Nephron progenitor cell (in vitro differentiated cells): Measurements from ENCODE around the gene OXGR1.
"Not testable (repeated sequence)": the region's sequence is repeated elsewhere in the genome, so short reads cannot be mapped to it uniquely, and the experiment has no call there.

Experiments
- DNase-seq: peaks from one replicate; pipeline ENCODE4 v3.0.0; 2021
- H3K27ac Mint-ChIP-seq: 2 replicates; pipeline ENCODE4 v1.8.0; 2021; ENCODE audit warnings: mild to moderate bottlenecking, moderate library complexity, mixed read lengths
- H3K27me3 Mint-ChIP-seq: 2 replicates; pipeline ENCODE4 v1.8.0; 2021; ENCODE audit warnings: mild to moderate bottlenecking, low read depth, mixed read lengths; ENCODE audit not compliant: poor library complexity
- H3K36me3 Mint-ChIP-seq: 2 replicates; pipeline ENCODE4 v1.8.0; 2021; ENCODE audit warnings: low read depth, mixed read lengths
- H3K4me1 Mint-ChIP-seq: 2 replicates; pipeline ENCODE4 v1.8.0; 2021; ENCODE audit warnings: mixed read lengths
- H3K4me3 Mint-ChIP-seq: 2 replicates; pipeline ENCODE4 v1.8.0; 2021; ENCODE audit warnings: mild to moderate bottlenecking, moderate library complexity, mixed read lengths
- H3K9me3 Mint-ChIP-seq: 2 replicates; pipeline ENCODE4 v1.8.0; 2021; ENCODE audit warnings: mild to moderate bottlenecking, moderate library complexity, mixed read lengths
- CTCF ChIP-seq: fragments of 200-600 bp; sonication (generic); IDR thresholded peaks from 2 replicates; pipeline ENCODE4 v1.5.0; 2021; ENCODE audit warnings: antibody characterized with exemption

Gene OXGR1

DNA sequence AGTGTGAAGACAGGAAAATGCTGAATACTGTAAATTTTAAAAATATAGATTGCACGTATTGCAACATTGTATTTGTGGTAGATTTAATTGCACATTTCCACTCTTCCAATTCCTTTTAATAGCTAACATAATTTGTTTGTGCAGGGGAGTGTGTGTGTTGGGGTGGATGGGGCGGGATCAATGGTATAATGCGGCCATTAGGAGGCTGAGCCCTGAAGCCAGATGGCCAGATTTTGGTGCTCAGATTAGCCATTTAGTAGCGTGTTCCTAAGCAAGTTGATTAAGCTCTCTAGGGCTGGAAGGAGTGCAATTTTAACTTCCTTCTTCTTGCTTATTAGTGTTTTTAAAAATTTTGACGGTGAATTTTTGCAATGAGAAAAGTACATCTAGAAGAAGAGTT, 5.8 kb downstream of the OXGR1 start:
- H3K4me1 Mint-ChIP-seq: peaks cover 25% of the 10 kb centered on the region
- no peak overlapping the region for H3K4me3 Mint-ChIP-seq
- peaks cover 14% of the 10 kb centered on the region for H3K9me3 Mint-ChIP-seq
- no peak for TF ChIP-seq CTCF
- DNase-seq: no peak
- peaks cover 82% of the 10 kb centered on the region for H3K36me3 Mint-ChIP-seq
- peaks cover 4% of the 10 kb centered on the region for H3K27me3 Mint-ChIP-seq
- no peak overlapping the region for H3K27ac Mint-ChIP-seq

- peaks cover 2% of the 10 kb centered on the region for H3K27me3 Mint-ChIP-seq
- DNase-seq: peak; percentile 7
Measured at GRCh38 chr13:96984051-96984508, 10.2 kb downstream of the OXGR1 start.

GRCh38 chr13:96982672-96983071, 11.6 kb downstream of the OXGR1 start:
- no peak for DNase-seq
- no peak for TF ChIP-seq CTCF
- peaks cover 33% of the 10 kb centered on the region for H3K9me3 Mint-ChIP-seq
- H3K36me3 Mint-ChIP-seq: peaks cover 38% of the 10 kb centered on the region
- peaks cover 7% of the 10 kb centered on the region for H3K4me1 Mint-ChIP-seq
- H3K27me3 Mint-ChIP-seq: peaks cover 5% of the 10 kb centered on the region
- H3K27ac Mint-ChIP-seq: no peak overlapping the region
- H3K4me3 Mint-ChIP-seq: no peak overlapping the region

More at GRCh38 chr13:96984051-96984508, 10.2 kb downstream of the OXGR1 start:
- H3K4me3 Mint-ChIP-seq: peak overlapping the region; percentile 40
- peak; percentile 30 for TF ChIP-seq CTCF
- H3K9me3 Mint-ChIP-seq: peaks cover 20% of the 10 kb centered on the region
- H3K27ac Mint-ChIP-seq: no peak overlapping the region
- H3K36me3 Mint-ChIP-seq: peaks cover 52% of the 10 kb centered on the region
- peaks cover 7% of the 10 kb centered on the region for H3K4me1 Mint-ChIP-seq

DNA sequence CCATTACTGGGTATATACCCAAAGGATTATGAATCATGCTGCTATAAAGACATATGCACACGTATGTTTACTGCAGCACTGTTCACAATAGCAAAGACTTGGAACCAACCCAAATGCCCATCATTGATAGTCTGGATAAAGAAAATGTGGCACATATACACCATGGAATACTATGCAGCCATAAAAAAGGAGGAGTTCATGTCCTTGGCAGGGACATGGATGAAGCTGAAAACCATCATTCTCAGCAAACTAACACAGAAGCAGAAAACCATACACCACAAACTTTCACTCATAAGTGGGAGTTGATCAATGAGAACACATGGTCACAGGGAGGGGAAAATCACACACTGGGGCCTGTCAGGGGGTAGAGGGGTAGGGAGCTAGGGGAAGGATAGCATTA, 14.4 kb downstream of the OXGR1 start:
- H3K4me1 Mint-ChIP-seq, H3K27me3 Mint-ChIP-seq, H3K27ac Mint-ChIP-seq, H3K4me3 Mint-ChIP-seq, DNase-seq: not testable (repeated sequence)
- peaks cover 13% of the 10 kb centered on the region for H3K36me3 Mint-ChIP-seq
- peaks cover 52% of the 10 kb centered on the region for H3K9me3 Mint-ChIP-seq

- Mint-ChIP-seq H3K4me3 (no peak overlapping the region), H3K27me3 (no peaks in the 10 kb centered on the region), H3K9me3 (peaks cover 73% of the 10 kb centered on the region), H3K27ac (no peak overlapping the region), H3K4me1 (no peaks in the 10 kb centered on the region), H3K36me3 (peaks cover 7% of the 10 kb centered on the region)
- TF ChIP-seq CTCF: no peak
- DNase-seq: no peak
Measured at GRCh38 chr13:96968027-96968426, 26.2 kb downstream of the OXGR1 start.

GRCh38 chr13:96967248-96967745, 27.0 kb downstream of the OXGR1 start:
- no peak for DNase-seq
- Mint-ChIP-seq H3K27ac (no peak overlapping the region), H3K27me3 (no peaks in the 10 kb centered on the region), H3K36me3 (peaks cover 7% of the 10 kb centered on the region), H3K9me3 (peaks cover 69% of the 10 kb centered on the region), H3K4me1 (no peaks in the 10 kb centered on the region), H3K4me3 (no peak overlapping the region)
- TF ChIP-seq CTCF: no peak
